ENCODE measurements around the gene PDK2. TPM values are rescaled to one million over a fixed set of nuclear protein-coding genes. Genes with fewer than 3 reads are reported as not detected.

Gene PDK2
- total RNA-seq, 1 donor from 2014 or later, result 17.9 TPM

DNA sequence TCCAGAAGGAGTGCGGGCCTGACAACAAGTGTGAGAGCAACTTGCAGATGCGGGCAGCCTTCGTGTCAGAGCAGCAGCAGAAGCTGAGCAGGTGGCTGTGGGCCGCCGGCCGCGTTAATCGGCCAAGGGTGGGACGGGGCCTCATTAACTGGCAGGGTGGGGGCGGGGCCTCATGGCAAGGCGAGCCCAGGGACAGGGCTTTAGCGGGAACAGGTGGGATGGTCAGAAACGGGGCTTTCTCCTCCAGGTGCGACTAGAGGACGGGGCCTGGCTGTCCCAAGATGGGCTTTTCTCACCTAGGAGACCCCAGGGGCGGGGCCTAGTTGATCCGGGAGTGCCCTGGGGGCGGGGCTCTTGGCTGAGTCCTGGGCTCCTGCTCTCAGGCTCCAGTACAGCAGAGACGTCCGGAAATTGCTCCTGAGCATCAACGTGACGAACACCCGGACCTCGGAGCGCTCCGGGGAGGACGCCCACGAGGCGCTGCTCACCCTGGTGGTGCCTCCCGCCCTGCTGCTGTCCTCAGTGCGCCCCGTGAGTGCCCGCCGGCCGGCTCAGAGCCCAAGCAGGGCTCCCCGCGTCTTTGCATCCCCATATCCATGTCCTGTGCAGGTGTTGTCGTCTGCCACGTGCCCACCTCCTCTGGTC, 18.4 kb upstream of the PDK2 start:
- intact Hi-C loops (cut with micrococcal nuclease), result no loop called here

DNA sequence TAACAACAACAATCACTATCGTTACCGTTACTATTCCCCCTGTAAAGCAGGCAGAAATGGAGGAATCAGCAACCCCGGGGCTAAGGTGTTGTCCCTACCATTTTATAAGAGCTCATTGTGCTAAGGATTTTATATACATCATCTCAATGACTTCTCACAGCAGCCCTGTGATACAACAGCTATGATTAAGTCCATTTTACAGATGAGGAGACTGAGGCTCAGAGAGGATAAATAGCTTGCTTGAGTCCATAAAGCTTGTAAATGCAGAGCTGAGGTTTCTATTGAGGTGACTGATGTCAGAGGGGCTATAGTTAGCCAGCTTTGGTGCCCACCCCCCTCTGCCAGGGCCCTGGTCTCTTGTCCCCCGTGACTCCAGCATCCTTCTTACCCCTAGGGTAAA, 16.7 kb upstream of the PDK2 start:
- intact Hi-C loops (cut with micrococcal nuclease), result no loop called here

DNA sequence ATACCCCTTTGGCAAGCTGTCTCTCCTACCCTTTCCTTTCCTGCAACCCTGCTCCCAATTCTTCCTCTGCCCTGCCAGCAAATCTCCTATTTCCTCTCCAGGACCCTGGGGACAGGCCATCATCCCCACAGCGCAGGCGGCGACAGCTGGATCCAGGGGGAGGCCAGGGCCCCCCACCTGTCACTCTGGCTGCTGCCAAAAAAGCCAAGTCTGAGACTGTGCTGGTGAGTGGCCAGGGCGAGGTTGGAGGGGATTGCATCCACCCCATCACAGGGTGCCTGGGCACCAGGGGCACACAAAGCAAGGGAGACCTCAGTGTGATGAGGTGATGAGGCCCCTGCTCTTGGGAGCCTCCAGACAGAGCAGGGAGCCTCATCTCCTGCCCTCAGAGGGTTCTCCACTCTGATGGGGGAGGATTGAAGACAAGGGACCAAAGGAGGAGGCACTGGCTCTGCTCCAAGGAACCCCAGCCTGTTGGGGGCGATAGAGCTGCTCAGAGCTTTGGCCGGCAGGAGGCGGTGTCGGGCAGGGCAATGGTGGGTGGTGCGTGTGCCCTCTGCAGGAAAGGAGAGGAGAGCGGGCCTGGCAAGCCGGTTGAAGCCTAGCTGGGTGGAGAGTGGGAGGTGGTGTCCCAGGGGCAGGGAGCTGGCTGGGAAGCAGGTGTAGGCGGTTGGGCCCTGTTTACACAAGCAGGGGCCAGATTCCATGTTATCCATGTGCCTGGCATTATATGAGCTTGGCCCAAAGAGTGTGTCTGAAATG, 15.6 kb upstream of the PDK2 start:
- intact Hi-C loops (cut with micrococcal nuclease), result no loop called here

DNA sequence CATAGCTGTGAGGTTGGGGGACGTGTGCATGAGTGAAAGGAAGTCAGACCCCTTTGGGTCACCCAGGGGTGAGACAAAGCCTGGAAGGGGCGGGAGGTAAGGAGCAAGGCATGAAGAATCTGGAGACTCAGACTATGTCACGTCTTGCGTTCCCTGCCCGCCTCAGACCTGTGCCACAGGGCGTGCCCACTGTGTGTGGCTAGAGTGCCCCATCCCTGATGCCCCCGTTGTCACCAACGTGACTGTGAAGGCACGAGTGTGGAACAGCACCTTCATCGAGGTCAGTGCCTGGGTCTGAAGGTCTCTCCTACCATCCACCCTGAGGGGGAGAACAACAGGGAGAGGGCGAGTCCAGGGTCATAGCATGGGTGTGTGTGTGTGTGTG, 15.1 kb upstream of the PDK2 start:
- intact Hi-C loops (cut with micrococcal nuclease), result no loop called here

DNA sequence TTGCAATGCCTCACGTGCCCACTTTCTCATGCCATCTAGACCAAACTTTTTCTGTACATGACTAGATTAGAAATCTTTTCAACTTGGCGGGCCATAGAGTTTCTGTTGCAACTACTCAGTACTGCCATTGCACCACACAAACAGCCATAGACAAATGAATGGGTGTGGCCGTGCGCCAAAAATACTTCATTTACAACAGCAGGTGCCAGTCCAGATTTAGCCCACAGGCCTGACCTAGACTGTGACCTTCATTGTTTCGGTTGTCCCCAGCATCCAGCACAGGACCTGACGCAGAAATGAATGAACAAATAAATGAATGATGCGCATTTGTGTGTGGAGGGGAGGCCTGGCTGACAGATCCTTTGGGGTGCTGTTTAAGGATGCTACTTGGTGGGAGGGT, 14.3 kb upstream of the PDK2 start:
- intact Hi-C loops (cut with micrococcal nuclease), result no loop called here

DNA sequence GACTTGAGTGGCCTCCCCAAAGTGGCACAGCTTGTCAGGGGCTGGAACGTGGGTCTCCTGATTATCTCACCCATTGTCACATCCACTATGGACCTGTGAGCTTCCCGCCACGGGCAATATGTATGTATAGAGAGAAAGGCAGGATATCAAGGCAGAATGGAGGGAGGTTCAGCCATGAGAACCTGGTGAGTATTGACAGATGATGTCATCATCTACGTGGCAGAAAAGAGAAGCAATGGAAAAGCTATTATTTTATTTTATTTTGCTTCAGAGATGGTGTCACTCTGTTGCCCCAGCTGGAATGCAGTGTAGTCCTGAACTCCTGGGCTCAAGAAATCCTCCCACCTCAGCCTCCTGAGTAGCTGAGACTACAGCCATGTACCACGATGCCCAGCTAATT, 13.4 kb upstream of the PDK2 start:
- intact Hi-C loops (cut with micrococcal nuclease), result no loop called here

DNA sequence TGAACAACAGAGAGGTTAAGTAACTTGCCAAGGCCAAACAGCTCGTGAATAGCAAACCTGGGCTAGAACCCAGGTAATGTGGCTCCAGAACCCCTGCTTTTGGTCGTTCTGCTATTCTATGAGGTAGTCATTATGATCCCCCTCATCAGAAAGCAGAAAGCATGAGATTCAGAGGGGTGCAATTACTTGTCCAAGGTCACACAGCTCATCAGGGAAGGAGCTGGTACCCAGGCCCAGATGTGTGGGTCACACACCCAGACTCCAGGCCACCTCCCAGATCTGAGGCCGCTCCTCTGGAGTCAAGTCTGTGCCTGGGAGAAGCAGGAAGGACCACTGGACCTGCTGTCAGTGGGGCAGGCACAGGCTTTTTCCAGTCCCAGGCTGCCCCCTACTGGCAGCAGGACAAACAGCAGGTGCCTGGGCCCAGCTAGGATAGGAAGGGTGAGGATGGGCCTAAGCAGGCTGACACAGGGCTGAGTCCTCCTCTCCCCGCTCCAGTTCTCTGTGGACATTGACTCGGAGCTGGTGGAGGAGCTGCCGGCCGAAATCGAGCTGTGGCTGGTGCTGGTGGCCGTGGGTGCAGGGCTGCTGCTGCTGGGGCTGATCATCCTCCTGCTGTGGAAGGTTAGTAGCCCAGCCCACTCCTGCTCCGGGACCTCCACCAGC, 7.8 kb upstream of the PDK2 start:
- intact Hi-C loops (cut with micrococcal nuclease), result loop anchor here (1.0 to 2.0 kb wide), 5 partner anchors 8 to 519 kb away; partner anchors contain the start of gene PDK2

DNA sequence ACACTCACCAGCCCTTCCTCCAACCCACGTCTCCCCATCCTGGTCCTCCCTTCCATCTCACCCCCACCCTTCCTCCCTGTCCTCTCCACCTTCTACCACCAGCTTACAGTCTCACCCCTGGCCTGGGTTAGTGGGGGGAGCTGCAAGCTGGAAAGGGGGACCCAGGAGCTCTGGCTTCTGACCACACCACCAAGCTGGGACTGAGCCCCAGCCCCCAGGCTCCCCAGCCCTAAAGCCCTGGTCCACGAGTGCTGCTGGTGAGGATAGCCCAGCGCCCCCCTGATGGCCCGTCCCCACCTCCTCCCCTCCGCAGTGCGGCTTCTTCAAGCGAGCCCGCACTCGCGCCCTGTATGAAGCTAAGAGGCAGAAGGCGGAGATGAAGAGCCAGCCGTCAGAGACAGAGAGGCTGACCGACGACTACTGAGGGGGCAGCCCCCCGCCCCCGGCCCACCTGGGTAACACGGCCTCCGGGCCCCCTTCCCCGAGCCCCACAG, 7.2 kb upstream of the PDK2 start:
- intact Hi-C loops (cut with micrococcal nuclease), result loop anchor here (1.0 to 2.0 kb wide), 5 partner anchors 7 to 519 kb away; partner anchors contain the start of gene PDK2

DNA sequence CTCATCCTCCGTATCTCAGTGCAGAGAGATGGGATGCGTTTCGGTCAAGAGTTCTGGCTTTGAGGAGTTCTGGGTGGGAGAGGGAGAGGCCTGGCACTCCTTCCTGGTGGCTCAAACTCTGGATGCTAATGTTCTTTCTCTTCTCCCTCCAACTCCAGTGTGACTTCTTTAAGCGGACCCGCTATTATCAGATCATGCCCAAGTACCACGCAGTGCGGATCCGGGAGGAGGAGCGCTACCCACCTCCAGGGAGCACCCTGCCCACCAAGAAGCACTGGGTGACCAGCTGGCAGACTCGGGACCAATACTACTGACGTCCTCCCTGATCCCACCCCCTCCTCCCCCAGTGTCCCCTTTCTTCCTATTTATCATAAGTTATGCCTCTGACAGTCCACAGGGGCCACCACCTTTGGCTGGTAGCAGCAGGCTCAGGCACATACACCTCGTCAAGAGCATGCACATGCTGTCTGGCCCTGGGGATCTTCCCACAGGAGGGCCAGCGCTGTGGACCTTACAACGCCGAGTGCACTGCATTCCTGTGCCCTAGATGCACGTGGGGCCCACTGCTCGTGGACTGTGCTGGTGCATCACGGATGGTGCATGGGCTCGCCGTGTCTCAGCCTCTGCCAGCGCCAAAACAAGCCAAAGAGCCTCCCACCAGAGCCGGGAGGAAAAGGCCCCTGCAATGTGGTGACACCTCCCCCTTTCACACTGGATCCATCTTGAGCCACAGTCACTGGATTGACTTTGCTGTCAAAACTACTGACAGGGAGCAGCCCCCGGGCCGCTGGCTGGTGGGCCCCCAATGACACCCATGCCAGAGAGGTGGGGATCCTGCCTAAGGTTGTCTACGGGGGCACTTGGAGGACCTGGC, 6.0 kb upstream of the PDK2 start:
- intact Hi-C loops (cut with micrococcal nuclease), result no loop called here

DNA sequence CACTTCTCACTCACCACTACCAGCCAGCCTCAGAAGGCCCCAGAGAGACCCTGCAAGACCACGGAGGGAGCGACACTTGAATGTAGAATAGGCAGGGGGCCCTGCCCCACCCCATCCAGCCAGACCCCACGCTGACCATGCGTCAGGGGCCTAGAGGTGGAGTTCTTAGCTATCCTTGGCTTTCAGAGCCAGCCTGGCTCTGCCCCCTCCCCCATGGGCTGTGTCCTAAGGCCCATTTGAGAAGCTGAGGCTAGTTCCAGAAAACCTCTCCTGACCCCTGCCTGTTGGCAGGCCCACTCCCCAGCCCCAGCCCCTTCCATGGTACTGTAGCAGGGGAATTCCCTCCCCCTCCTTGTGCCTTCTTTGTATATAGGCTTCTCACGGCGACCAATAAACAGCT, 5.1 kb upstream of the PDK2 start:
- intact Hi-C loops (cut with micrococcal nuclease), result loop anchor here (10.0 kb wide), 1 partner anchor 675 kb away; the partner anchor contains the start of gene PHB1

DNA sequence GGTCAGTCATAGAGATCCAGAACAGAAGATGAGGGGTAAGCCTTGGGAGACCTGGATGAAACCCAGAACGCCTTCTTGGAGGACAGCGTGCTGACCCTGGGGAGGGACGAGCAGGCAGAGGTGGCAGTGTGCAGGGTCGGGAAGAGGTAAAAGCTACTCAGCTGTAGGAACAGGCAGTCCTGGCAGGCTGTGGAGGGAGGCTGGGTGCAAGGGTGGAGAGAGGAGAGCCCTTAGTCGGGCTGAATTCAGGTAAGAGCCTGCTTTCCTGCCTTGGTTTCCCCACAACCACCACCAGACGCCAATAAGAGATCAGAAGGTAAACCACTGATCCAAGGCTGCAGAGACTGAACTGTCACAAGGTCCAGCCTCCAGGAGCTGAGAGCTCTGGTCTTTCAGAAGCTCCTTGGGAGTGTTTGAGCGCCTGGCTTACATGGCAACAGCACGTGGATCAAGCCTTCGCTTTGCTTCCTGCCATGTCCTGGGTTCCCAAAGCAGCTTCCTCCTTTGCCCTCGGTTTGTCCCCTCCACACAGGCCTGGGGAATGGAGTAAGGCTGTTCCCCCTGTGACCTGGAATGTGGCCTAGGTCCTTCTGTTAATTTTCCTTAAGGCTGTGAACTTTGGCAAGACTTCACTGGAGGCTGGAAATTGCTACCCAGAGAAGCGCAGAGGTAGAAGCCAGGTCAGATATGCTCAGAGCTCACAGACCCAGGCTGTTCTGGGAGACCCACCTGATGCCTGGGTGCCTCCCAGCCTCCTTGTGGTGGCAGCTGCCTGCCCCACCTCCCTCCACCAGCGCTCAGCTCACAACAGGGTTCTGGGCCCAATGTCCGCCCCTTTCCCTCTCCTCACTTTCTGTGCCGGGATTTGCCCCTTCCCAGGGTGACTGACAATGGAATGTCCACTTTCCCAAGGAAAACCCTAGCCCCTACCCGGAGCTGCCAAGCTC, 3.9 kb upstream of the PDK2 start:
- intact Hi-C loops (cut with micrococcal nuclease), result loop anchor here (10.0 kb wide), 1 partner anchor 676 kb away; the partner anchor contains the start of gene PHB1

DNA sequence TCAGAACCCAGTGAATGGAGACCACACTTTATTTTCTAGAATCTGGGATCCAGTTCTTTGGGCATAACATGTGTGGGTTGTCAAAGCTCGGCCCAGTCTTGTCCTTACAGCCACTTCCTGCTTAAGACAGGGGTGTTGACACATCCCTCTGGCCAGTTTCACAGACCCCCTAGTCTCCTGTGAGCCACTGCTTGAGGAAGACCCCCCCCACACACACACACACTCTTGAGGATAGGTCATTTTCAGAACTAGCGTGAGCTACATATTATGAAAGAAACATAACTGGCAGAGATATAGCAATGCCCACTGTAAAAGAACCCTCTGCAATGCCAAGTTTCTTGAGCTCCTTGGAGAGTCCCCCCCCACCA, 3.2 kb upstream of the PDK2 start:
- intact Hi-C loops (cut with micrococcal nuclease), result loop anchor here (10.0 kb wide), 1 partner anchor 677 kb away; the partner anchor contains the start of gene PHB1

DNA sequence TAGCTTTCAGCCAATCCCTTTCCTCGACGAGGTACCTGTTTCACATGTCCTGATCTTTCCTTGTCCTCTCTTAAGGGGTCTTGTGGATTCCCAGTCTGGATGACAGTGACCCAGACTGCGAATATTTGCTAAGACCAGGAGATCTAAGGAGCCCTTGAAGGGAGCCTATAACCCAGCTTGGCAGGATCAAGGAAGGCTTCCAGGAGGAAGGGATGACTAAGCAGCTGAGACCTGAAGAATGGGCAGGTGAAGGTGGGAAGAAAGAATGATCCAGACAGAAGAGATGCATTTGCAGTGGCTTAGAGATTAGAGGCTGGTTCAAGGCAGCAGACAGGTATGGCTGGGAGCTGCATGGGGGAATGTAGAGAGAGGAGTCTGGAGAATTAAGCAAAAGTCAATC, 1.9 kb upstream of the PDK2 start:
- intact Hi-C loops (cut with micrococcal nuclease), result loop anchor here (10.0 kb wide), 1 partner anchor 678 kb away; the partner anchor contains the start of gene PHB1

DNA sequence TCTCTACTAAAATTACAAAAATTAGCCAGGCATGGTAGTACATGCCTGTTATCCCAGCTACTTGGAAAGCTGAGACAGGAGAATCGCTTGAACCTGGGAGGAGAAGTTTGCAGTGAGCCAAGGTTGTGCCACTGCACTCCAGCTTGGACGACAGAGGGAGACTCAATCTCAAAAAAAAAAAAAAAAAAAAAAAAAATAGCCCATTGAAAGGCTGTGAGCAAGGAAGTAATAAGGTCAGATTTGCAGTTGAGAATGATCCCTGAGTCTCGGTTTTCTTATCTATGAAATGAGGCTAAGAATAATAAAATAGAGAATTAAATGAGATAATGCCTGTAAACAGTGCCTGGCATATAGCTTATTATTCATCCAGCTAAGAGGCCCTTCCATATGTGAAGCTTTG, 1.3 kb upstream of the PDK2 start:
- intact Hi-C loops (cut with micrococcal nuclease), result loop anchor here (1.0 to 10.0 kb wide), 6 partner anchors 67 to 679 kb away; partner anchors contain the start of genes PHB1 and SPOP

DNA sequence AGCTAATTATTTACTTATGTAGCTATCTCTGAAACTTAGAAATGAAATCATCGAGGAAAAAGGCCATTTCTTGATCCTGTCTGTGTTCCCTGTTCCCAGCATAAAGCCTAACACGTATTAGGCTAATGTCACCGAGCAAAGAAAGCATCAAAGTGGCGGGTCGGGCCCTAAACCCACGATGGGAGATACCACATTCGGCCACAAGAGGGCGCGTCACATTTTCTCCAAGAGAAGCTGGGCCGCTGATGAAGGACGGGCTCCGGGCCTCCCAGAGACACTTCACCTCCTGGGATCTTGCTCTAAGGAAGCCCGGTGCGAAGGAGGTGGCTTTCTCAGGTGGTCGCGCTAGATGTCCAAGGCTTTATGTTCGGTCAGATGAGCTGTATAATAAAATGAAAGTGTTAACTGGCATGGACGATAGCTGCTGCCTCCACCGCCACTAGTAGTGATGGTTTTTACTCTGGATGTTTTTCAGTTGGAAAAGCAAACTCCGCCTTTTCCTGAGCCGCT, 853 bp upstream of the PDK2 start:
- intact Hi-C loops (cut with micrococcal nuclease), result loop anchor here (1.0 to 10.0 kb wide), 6 partner anchors 67 to 679 kb away; partner anchors contain the start of genes PHB1 and SPOP

DNA sequence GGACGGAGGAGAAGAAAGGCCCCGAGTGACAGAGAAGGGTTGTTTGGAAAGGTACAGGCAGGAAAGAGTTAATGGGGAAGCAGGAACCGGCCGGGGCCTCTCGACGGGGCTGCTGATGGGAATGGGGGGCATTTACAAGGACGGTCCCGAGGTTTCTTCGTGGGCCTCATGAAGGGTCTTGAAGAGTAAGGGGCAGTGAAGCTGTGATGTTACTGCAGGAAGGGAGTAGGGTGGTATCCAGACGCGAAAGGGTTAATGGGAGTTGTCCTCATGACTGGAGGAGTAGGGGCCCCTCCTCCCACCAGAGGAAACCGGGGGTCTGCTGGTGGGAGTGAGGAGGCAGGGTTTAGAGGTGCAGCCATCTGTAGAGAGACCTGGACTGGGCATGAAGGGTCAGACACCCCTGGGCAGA, 481 bp downstream of the PDK2 start:
- intact Hi-C loops (cut with micrococcal nuclease), result loop anchor here (1.0 to 10.0 kb wide), 11 partner anchors 8 to 681 kb away; partner anchors contain the start of genes ITGA3, KAT7 and PHB1

DNA sequence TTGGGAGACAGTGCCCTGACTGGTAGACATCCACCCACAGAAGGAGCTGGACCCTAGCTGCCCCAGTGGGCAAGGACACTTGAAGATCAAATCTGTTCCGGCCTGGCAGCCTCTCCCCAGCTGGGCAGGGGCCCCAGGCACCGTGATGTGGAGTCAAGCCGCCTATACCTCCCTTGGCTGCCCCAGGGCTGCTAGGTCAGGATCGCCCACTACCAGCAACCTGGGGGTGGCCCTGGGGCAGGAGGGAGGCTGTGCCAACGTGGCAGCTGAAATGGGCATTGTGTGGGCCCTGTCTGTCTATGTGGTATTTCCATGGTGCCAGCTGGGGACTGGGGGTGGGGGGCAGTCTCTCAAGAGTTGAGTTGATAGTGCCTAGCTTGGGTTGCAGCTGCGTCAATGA, 941 bp downstream of the PDK2 start:
- intact Hi-C loops (cut with micrococcal nuclease), result loop anchor here (10.0 kb wide), 1 partner anchor 681 kb away; the partner anchor contains the start of gene PHB1

DNA sequence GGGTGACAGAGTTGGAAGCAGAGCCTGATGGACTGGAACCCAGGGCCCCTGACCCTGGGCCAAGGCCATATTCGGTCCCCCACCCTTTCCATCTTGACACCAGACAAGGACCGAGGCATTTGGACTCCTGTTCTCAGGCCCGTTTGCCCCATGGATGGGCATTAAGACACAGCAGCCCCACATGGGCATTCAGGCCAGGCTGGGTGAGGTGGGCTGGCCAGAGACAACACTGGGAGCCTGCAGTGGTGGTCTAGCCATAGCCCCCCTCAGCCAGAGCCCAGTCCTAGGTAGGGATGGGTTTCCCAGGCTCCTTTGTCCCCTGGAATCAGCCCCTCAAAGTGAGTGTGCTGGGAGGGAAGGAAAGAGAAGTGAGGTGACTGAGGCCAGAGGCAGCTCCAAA, 1.6 kb downstream of the PDK2 start:
- intact Hi-C loops (cut with micrococcal nuclease), result loop anchor here (10.0 kb wide), 1 partner anchor 682 kb away; the partner anchor contains the start of gene PHB1

DNA sequence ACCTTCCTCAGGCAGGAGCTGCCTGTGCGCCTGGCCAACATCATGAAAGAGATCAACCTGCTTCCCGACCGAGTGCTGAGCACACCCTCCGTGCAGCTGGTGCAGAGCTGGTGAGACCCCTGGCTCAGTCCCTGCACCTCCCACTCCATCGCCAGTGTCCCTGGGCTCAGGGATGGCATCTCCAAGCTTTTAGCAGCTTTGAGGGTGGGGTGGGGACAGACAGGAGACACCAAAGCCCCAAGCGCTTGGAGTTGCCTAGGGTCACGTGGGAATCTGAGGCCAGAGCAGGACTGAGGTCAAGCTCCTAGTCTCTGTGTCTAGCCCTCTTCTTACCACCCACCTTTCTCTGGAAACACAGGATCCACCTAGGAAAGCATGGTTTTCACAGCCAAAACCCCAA, 2.3 kb downstream of the PDK2 start:
- intact Hi-C loops (cut with micrococcal nuclease), result loop anchor here (10.0 kb wide), 1 partner anchor 683 kb away; the partner anchor contains the start of gene PHB1

Measured in T-helper 1 cell treated with Interleukin-12 subunit alpha and Interleukin-12 subunit beta and Interleukin-4 antibody, amounts not matched to agents 30 ng/mL and 1 ng/mL, for 36 hours (primary cell).